ENCODE results near the gene FURIN. TPM values are rescaled to one million over a fixed set of nuclear protein-coding genes. Genes with fewer than 3 reads are reported as not detected.

The FURIN gene
- total and polyA plus RNA-seq, 2 of the 8 experiments (the other 6 are each of a cell fraction or from before 2014, with no cell fraction given), result 15.8 to 32.1 TPM

DNA sequence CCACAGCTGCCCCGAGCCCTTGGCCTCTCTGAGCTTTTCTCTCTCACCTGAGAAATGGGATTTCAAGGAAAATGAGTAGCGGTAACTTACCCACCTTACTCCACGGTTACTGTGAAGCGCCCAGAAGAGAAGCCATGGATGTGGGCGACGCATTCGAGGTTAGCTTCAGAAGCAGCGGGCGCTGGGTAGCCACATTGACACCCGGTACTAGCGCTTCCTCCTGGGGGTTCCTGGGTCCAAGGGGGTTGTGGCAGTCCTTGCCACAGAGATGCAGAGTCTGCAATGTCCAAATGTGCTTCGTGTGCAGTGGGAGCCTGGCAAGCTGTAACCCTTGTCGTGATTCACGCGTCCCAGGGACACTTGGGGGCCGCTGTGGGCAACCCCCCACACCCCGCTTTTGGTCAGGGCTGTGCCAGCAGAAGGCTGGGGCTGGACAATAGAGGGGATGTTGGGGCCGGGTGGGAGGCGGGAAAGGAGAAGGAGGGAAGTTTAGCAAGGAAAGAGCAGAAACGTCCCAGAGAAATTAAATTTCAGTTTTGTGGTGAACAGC is 41.4 kb upstream of the FURIN start:
- Histone ChIP-seq H3K14ac (ENCODE audit: insufficient read length) (no peak overlapping the region), H2BK15ac (ENCODE audit: low read length) (no peak overlapping the region), H3K56ac (replicated peaks; ENCODE audit: insufficient read length, low read depth, low read length) (no peak overlapping the region), H2BK120ac (replicated peaks; ENCODE audit: low read depth, low read length) (no peak overlapping the region), H3K36me3 (ENCODE audit: control insufficient read depth in 2 of 4, insufficient read depth in 4 of 4, low read length in 3 of 4) (no peaks in the 10 kb centered on the region), H3K23me2 (ENCODE audit: low read depth, low read length) (no peaks in the 10 kb centered on the region), H3K27me3 (replicated peaks in 1 of 4; ENCODE audit: control insufficient read depth in 3 of 4, extremely low read depth in 1 of 4, insufficient read depth in 3 of 4, low read length in 3 of 4) (no peaks in the 10 kb centered on the region), H3K4ac (replicated peaks; ENCODE audit: insufficient read length, low read depth, low read length) (no peak overlapping the region), H4K20me1 (replicated peaks in 1 of 2; ENCODE audit: control insufficient read depth in 1 of 2, insufficient read depth in 2 of 2, low read length in 2 of 2) (no peaks in the 10 kb centered on the region), H2BK12ac (ENCODE audit: low read depth, low read length) (no peak overlapping the region), H3K9ac (replicated peaks in 1 of 4; ENCODE audit: extremely low read depth in 1 of 4, low read depth in 3 of 4, low read length in 3 of 4) (no peak overlapping the region), H3K79me1 (ENCODE audit: low read depth, low read length) (no peaks in the 10 kb centered on the region), H2AFZ (ENCODE audit: low read length) (no peak overlapping the region), H3K4me3 (ENCODE audit: extremely low read depth in 1 of 4, insufficient read depth in 2 of 4, low read depth in 3 of 4, low read length in 4 of 4) (no peak overlapping the region), H3K4me1 (replicated peaks in 1 of 4; ENCODE audit: control insufficient read depth in 3 of 4, insufficient read depth in 4 of 4, low read length in 3 of 4) (no peaks in the 10 kb centered on the region; a peak in 1 of 7 replicates), H3K4me2 (ENCODE audit: insufficient read depth in 1 of 2, low read depth in 2 of 2, low read length in 2 of 2) (no peak overlapping the region), H2AK5ac (ENCODE audit: low read depth, low read length) (no peak overlapping the region), H3K23ac (ENCODE audit: insufficient read length) (no peak overlapping the region), H3K9me3 (ENCODE audit: insufficient read depth in 2 of 2, low read depth in 1 of 2, low read length in 1 of 2) (no peaks in the 10 kb centered on the region), H4K8ac (ENCODE audit: extremely low read depth, insufficient read depth, low read length) (no peak overlapping the region; the same call in 1 of the 2 replicates), H4K5ac (ENCODE audit: insufficient read length, low read depth, low read length) (no peak overlapping the region), H2BK5ac (ENCODE audit: low read depth, low read length) (no peak overlapping the region), H3K79me2 (ENCODE audit: control insufficient read depth in 1 of 2, insufficient read depth in 2 of 2, low read length in 2 of 2) (no peaks in the 10 kb centered on the region), H3K27ac (ENCODE audit: low read depth, low read length) (no peak overlapping the region), H4K91ac (replicated peaks; ENCODE audit: insufficient read length, low read length) (no peak overlapping the region), H2BK20ac (ENCODE audit: low read length) (no peak overlapping the region), H3K18ac (ENCODE audit: extremely low read depth, low read length) (no peak overlapping the region)
- TF ChIP-seq POU5F1 (IDR thresholded peaks at IDR 0.05; ENCODE audit: low read depth, low read length), result no peak
- no peak for TF ChIP-seq RAD21 (IDR thresholded peaks at IDR 0.05 in 1 of 2, conservative IDR thresholded peaks at IDR 0.05 in 1 of 2; ENCODE audit: low read depth in 2 of 2, low read length in 2 of 2)
- TF ChIP-seq TBP (IDR thresholded peaks at IDR 0.05; ENCODE audit: low read depth, low read length), result no peak
- no peak for TF ChIP-seq TAF1 (IDR thresholded peaks at IDR 0.05; ENCODE audit: low read depth, low read length)
- TF ChIP-seq KDM5A (IDR thresholded peaks at IDR 0.05; ENCODE audit: low read length), result no peak
- TF ChIP-seq RBBP5 (IDR thresholded peaks at IDR 0.05; ENCODE audit: borderline replicate concordance, low read depth, low read length), result no peak
- no peak for TF ChIP-seq KDM4A (IDR thresholded peaks at IDR 0.05; ENCODE audit: low read depth, low read length, severe bottlenecking)
- TF ChIP-seq BCL11A (IDR thresholded peaks at IDR 0.05; ENCODE audit: low read depth in 2 of 2, low read length in 2 of 2), result no peak
- no peak for TF ChIP-seq PHF8 (conservative IDR thresholded peaks at IDR 0.05; ENCODE audit: low read depth, low read length)
- POLR2A ChIA-PET (ENCODE audit: partially characterized antibody), result interaction anchor here (0.9 kb wide), 1 partner anchor 13 kb away, joined by 3 read pairs; no protein-coding TSS in a partner anchor
- 91% methylated on average over 17 of the region's 20 CpGs; no CpG with 5 or more reads in 1 of the 2 experiments for WGBS, 2 experiments (ENCODE audit: extremely low coverage in 1 of 2, insufficient coverage in 1 of 2, insufficient read length in 1 of 2, insufficient replicate concordance in 2 of 2, low coverage in 1 of 2, low lambda C conversion rate in 2 of 2, missing lambda C conversion rate in 1 of 2)
- DNase-seq (ENCODE audit: low read depth in 1 of 2, low spot score in 2 of 2) (no peak), FAIRE-seq (no peak)
- CTCF ChIA-PET (ENCODE audit: partially characterized antibody), result interaction anchor here (0.9 to 10.9 kb wide), 9 partner anchors 10 to 345 kb away, joined by 3 to 54 read pairs (median 4); partner anchors contain the start of gene FES

All from H1 (cell line).